ENCODE measurements around the gene DCAF4.

DNA sequence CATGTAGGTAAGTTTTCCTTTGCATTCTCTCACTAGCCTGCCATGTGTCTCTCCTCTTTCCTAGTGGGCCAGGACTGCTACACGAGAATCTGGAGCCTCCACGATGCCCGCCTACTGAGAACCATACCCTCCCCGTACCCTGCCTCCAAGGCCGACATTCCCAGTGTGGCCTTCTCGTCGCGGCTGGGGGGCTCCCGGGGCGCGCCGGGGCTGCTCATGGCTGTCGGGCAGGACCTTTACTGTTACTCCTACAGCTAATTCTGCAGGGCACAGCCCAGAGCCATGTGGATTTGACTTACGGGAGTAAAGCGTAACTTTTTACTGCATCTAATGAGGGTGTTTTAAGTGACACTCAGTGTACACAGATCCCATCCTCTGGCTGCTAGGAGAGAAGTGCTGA, 32.3 kb downstream of the DCAF4 start:
- TF ChIP-seq ZFX (IDR thresholded peaks at IDR 0.05): no peak
- TF ChIP-seq CTCF (conservative IDR thresholded peaks at IDR 0.05): no peak
